Thyroid gland (tissue), 4 donors: ENCODE results near the gene RPS6KL1.

Experiments
- CTCF ChIP-seq, 6 experiments: fragments of 200-600 bp in 3 of 6; fragments of 450-650 bp in 3 of 6; sonication (generic) in 3 of 6; IDR thresholded peaks; one replicate each; pipeline ENCODE4 v1.5.1; 2016 to 2019; ENCODE audit warnings: antibody characterized with exemption in 6 of 6, mild to moderate bottlenecking in 2 of 6, inconsistent platforms in 1 of 6, moderate library complexity in 1 of 6
- POLR2A ChIP-seq, 2 donors: fragments of 450-650 bp; IDR thresholded peaks; one replicate each; pipeline ENCODE4 v1.6.1; 2017; ENCODE audit warnings: antibody characterized with exemption in 2 of 2, mild to moderate bottlenecking in 2 of 2, moderate library complexity in 1 of 2

- TF ChIP-seq CTCF (IDR thresholded peaks at IDR 0.05) (no peak), POLR2A (IDR thresholded peaks at IDR 0.05) (peak; percentile 72 to 99)
Measured at GRCh38 chr14:74955229-74956026, 32.4 kb upstream of the RPS6KL1 start, which contains the start of gene PGF.
